A172 (cell line): ENCODE data around the gene SFXN3. TPM values are rescaled to one million over a fixed set of nuclear protein-coding genes. Genes with fewer than 3 reads are reported as not detected.

Source experiments
- DNase-seq: peaks from one replicate; pipeline ENCODE4 v3.0.0-alpha.2; 2015; ENCODE audit warnings: low spot score
- total RNA-seq: library from RNA; depleted of rRNA; stranded (reverse); fragments of >200 nt; shearing (Covaris generic); gene quantifications from 2 replicates; pipeline ENCODE4 v1.2.3, GENCODE V29; 2014; rRNA removed

Gene SFXN3
- total RNA-seq = 78.0 and 80.5 TPM in 2 replicates

GRCh38 chr10:101031128-101031795, at the start of gene SFXN3, which contains the start of gene PDZD7:
Gene SFXN3 (plus strand): TSS chr10:101031234. CDS start chr10:101034695, 3,461 bp downstream.
Gene PDZD7 (minus strand): TSS chr10:101031129. CDS start chr10:101030219, 910 bp downstream.
- DNase-seq = peak; percentile 88

- DNase-seq = no peak
Observed at GRCh38 chr10:100982916-100983830, 47.9 kb upstream of the SFXN3 start.

GRCh38 chr10:100983868-100984671, 47.0 kb upstream of the SFXN3 start:
- no peak for DNase-seq

GRCh38 chr10:100984672-100985177, 46.3 kb upstream of the SFXN3 start:
- no peak for DNase-seq

- DNase-seq = no peak
Observed at GRCh38 chr10:100985336-100985735, 45.7 kb upstream of the SFXN3 start.

- no peak for DNase-seq
Observed at GRCh38 chr10:100986623-100986951, 44.4 kb upstream of the SFXN3 start.

GRCh38 chr10:100986952-100987684, 43.9 kb upstream of the SFXN3 start, which contains the start of the genes MRPL43 and TWNK:
Gene MRPL43 (minus strand): TSS chr10:100987497. CDS start chr10:100987443, 54 bp downstream.
Gene TWNK (plus strand): TSS chr10:100987543. CDS start chr10:100988211, 668 bp downstream.
- peak; percentile 69 for DNase-seq

GRCh38 chr10:100987685-100988049, 43.4 kb upstream of the SFXN3 start:
- no peak for DNase-seq

GRCh38 chr10:100988166-100988565, 42.9 kb upstream of the SFXN3 start:
- DNase-seq = no peak

GRCh38 chr10:100989088-100989487, 41.9 kb upstream of the SFXN3 start:
- DNase-seq = no peak

GRCh38 chr10:100993986-100994708, 36.9 kb upstream of the SFXN3 start:
- peak; percentile 33 for DNase-seq

- DNase-seq = no peak
Observed at GRCh38 chr10:100995181-100995580, 35.9 kb upstream of the SFXN3 start.

- DNase-seq = no peak
Observed at GRCh38 chr10:100996678-100997359, 34.2 kb upstream of the SFXN3 start.

GRCh38 chr10:100997360-100998182, 33.5 kb upstream of the SFXN3 start:
- peak; percentile 72 for DNase-seq

GRCh38 chr10:100998183-100998990, 32.6 kb upstream of the SFXN3 start:
- peak; percentile 72 for DNase-seq

- DNase-seq = peak; percentile 55
Observed at GRCh38 chr10:100998991-100999741, 31.9 kb upstream of the SFXN3 start.

GRCh38 chr10:100999742-101000126, 31.3 kb upstream of the SFXN3 start, which contains the start of gene LZTS2:
Gene LZTS2 (plus strand): TSS chr10:100999808. CDS start chr10:101002539, 2,731 bp downstream.
- no peak for DNase-seq
